Osteocyte (in vitro differentiated cells): Measurements from ENCODE around the gene PDGFA. TPM values are rescaled to one million over a fixed set of nuclear protein-coding genes. Genes with fewer than 3 reads are reported as not detected.
A peak's percentile ranks its signal among the peaks of the same experiment; 100 is the strongest.

Source experiments
- DNase-seq: peaks from one replicate; pipeline ENCODE4 v3.0.0; 2021; ENCODE audit warnings: mixed read lengths; ENCODE audit not compliant: unreplicated experiment; ENCODE audit errors: extremely low spot score
- H3K27ac Mint-ChIP-seq: one replicate; pipeline ENCODE4 v1.8.0; 2021; ENCODE audit warnings: mild to moderate bottlenecking, mixed read lengths; ENCODE audit not compliant: unreplicated experiment
- H3K27me3 Mint-ChIP-seq: one replicate; pipeline ENCODE4 v1.8.0; 2021; ENCODE audit warnings: mixed read lengths; ENCODE audit not compliant: unreplicated experiment
- H3K36me3 Mint-ChIP-seq: one replicate; pipeline ENCODE4 v1.8.0; 2021; ENCODE audit warnings: mixed read lengths; ENCODE audit not compliant: unreplicated experiment
- H3K4me1 Mint-ChIP-seq: one replicate; pipeline ENCODE4 v1.8.0; 2021; ENCODE audit warnings: mixed read lengths; ENCODE audit not compliant: unreplicated experiment
- H3K4me3 Mint-ChIP-seq: one replicate; pipeline ENCODE4 v1.8.0; 2021; ENCODE audit warnings: mild to moderate bottlenecking, moderate library complexity, mixed read lengths; ENCODE audit not compliant: unreplicated experiment
- H3K9me3 Mint-ChIP-seq: one replicate; pipeline ENCODE4 v1.8.0; 2021; ENCODE audit warnings: mixed read lengths; ENCODE audit not compliant: unreplicated experiment
- total RNA-seq: library from RNA; stranded (reverse); gene quantifications from 2 replicates; pipeline ENCODE4 v1.2.1, GENCODE V29; 2021
- TF ChIP-seq, protein P1 (sequence below): fragments of 200-600 bp; sonication (generic); IDR thresholded peaks from 2 replicates; pipeline ENCODE4 v1.5.0; 2021; ENCODE audit warnings: antibody characterized with exemption, mild to moderate bottlenecking, moderate library complexity

PDGFA gene
- total RNA-seq, 1 donor from 2014 or later: 93.6 TPM

DNA sequence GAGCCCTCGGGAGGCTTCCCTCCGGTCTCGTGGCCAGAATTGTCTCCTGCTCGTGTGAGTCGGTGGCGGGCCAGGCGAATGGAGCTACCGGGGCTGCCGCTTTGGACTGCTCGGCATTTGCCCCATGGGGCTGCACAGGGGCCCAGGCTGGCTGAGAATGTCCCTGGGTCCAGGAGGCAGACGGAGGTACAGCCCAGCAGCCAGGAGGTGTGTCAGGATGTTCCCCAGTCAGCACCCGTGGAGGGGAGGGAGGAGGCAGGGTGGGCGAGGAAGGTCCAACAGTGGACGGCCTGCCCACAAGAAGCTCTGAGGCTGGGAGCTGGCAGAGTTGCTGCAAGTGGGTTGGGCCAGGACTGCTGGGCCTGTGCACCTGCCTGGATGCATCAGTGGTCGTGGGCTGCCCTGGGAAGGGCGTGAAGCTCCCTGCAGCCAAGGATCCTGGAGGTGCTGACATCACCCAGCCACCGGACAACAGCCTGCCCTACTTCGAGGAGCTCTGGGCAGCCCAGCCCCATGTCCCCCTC lies 46.4 kb downstream of the PDGFA start:
- peaks cover 24% of the 10 kb centered on the region for H3K4me1 Mint-ChIP-seq
- H3K4me3 Mint-ChIP-seq: no peak overlapping the region
- DNase-seq: no peak
- H3K27ac Mint-ChIP-seq: no peak overlapping the region
- no peaks in the 10 kb centered on the region for H3K36me3 Mint-ChIP-seq
- TF ChIP-seq, protein P1, sequence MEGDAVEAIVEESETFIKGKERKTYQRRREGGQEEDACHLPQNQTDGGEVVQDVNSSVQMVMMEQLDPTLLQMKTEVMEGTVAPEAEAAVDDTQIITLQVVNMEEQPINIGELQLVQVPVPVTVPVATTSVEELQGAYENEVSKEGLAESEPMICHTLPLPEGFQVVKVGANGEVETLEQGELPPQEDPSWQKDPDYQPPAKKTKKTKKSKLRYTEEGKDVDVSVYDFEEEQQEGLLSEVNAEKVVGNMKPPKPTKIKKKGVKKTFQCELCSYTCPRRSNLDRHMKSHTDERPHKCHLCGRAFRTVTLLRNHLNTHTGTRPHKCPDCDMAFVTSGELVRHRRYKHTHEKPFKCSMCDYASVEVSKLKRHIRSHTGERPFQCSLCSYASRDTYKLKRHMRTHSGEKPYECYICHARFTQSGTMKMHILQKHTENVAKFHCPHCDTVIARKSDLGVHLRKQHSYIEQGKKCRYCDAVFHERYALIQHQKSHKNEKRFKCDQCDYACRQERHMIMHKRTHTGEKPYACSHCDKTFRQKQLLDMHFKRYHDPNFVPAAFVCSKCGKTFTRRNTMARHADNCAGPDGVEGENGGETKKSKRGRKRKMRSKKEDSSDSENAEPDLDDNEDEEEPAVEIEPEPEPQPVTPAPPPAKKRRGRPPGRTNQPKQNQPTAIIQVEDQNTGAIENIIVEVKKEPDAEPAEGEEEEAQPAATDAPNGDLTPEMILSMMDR: no peak
- peaks cover 2% of the 10 kb centered on the region for H3K9me3 Mint-ChIP-seq
- H3K27me3 Mint-ChIP-seq: no peaks in the 10 kb centered on the region

DNA sequence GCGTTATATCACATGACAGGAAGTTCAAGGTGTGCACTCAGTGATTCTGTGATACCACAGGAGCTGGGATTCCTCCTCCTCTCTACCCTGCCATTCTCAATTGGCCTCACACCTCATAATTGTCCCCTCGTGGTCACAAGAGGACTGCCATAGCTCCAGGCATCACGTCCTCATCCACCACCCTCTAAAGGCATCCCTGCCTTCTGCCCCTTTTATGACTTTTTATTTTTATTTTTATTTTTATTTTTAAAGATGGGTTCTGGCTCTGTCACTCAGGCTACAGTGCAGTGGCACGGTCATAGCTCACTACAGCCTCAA lies 47.0 kb downstream of the PDGFA start:
- peak overlapping the region; percentile 72 for H3K27ac Mint-ChIP-seq
- H3K4me3 Mint-ChIP-seq: no peak overlapping the region
- no peaks in the 10 kb centered on the region for H3K27me3 Mint-ChIP-seq
- H3K9me3 Mint-ChIP-seq: peaks cover 9% of the 10 kb centered on the region
- TF ChIP-seq, protein P1: no peak
- H3K36me3 Mint-ChIP-seq: no peaks in the 10 kb centered on the region
- H3K4me1 Mint-ChIP-seq: peaks cover 20% of the 10 kb centered on the region
- no peak for DNase-seq

DNA sequence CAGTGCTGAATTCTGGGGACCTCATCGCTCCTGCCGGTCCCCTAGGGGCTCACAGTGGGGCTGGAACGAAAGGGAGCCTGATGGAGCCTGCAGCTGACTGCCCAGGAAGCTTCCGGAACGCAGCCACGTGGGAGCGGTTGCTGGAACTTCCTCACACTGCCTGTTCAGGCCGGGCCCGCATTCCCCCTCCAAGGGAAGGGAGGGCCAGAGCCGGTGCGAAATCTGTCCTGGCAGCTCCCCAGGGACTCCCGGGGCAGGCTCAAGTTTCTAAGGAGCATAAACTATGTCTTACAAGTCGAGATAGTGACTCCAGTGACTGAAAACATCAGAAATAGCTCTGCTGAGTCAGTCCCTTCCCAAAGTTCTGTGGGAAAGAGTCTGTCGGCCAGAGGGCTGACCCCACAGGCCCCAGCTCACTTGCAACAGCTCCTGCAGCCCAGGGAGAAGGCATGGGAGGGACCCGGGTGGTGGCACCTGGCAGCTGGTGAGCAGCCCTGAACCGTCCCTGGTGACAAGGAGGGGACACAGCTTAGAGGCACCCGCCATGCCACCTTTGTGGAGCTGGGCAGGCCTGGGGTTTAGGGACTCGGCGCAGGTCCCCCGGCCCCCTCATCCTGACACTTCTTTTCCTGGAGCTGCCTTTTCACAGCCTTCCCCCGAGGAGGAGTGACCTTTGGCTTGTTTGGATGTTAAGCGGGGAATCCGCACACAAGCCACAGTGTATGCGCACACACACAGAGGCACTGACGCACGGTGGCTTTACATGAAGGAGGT lies 47.6 kb downstream of the PDGFA start:
- TF ChIP-seq, protein P1: no peak
- Mint-ChIP-seq H3K9me3 (peaks cover 9% of the 10 kb centered on the region), H3K27me3 (no peaks in the 10 kb centered on the region), H3K4me1 (peaks cover 18% of the 10 kb centered on the region), H3K36me3 (no peaks in the 10 kb centered on the region), H3K4me3 (no peak overlapping the region), H3K27ac (peak overlapping the region; percentile 72)
- DNase-seq: no peak

DNA sequence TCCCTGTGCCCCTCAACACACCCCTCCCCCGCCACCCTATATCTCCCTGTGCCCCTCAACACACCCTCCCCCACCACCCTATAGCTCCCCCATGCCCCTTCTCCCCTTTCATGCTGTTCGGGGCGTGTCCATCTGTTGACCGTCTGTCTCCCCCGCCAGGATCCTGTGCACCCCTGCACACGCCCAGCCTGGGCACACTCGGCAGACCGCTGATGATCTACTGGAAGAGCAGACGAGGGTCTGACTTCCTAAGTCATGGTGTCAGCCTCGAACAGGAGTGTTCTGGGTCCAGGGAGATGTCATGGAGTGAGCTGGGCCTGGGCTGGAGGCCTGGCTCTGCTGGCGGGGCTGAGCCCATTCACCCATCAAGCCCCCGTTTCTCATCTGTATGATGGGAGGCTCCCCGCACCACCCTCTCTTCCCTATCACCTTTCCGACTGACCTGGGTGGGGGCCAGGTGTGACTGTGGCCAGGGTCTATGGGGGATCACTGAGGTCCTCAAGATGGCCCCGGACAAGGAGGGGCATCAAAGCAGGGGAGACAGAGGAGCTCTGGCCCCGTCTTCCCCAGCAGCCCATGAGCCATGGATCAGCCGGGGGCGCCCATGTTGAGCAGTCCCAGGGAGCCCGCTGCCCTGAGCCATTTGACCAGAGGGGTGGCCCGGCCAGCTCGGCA lies 48.3 kb downstream of the PDGFA start:
- Mint-ChIP-seq H3K36me3 (no peaks in the 10 kb centered on the region), H3K9me3 (peaks cover 9% of the 10 kb centered on the region), H3K27ac (peak overlapping the region; percentile 72), H3K4me3 (no peak overlapping the region), H3K27me3 (no peaks in the 10 kb centered on the region), H3K4me1 (peaks cover 18% of the 10 kb centered on the region)
- no peak for DNase-seq
- TF ChIP-seq, protein P1: no peak

DNA sequence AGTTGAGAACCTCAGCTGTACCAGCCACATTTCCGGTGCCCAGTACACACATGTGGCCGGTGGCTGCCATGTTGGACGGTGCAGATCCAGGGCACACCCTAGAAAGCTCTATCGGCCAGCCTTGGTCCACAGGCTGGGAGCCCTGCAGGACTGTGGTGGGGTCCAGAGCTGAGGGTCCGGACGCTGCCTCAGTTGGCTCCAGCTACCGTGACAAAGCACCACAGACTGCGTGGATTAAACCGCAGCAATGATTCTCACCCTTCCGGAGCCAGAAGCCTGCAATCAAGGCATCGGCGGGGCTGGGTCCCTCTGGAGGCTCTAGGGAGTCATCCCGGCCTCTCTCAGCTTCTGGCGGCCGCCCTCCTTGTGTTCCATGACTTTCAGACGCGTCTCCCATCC lies 50.1 kb downstream of the PDGFA start:
- TF ChIP-seq, protein P1: no peak
- Mint-ChIP-seq H3K9me3 (peaks cover 9% of the 10 kb centered on the region), H3K27ac (no peak overlapping the region), H3K4me3 (no peak overlapping the region), H3K36me3 (no peaks in the 10 kb centered on the region), H3K4me1 (peaks cover 33% of the 10 kb centered on the region), H3K27me3 (no peaks in the 10 kb centered on the region)
- DNase-seq: no peak
